Measurements from ENCODE around the gene SORT1. TPM values are rescaled to one million over a fixed set of nuclear protein-coding genes. Genes with fewer than 3 reads are reported as not detected.
"Not testable (repeated sequence)": the region's sequence is repeated elsewhere in the genome, so short reads cannot be mapped to it uniquely, and the experiment has no call there.

SORT1 gene
- total and polyA plus RNA-seq, 8 donors = 39.4 to 165 (median 46.7) TPM

GRCh38 chr1:109379907-109380306 is 17.8 kb downstream of the SORT1 start:
- TF ChIP-seq CTCF (IDR thresholded peaks at IDR 0.05) = no peak
- Histone ChIP-seq H3K4me3 (no peak overlapping the region), H3K27me3 (no peaks in the 10 kb centered on the region), H3K27ac (no peak overlapping the region), H3K4me1 (peaks cover 7 to 36% of the 10 kb centered on the region in 2 donors), H3K9me3 (no peaks in the 10 kb centered on the region), H3K36me3 (no peaks in the 10 kb centered on the region)
- ATAC-seq = no peak
- DNase-seq = no peak
- intact Hi-C loops (cut with DNase I) = no loop called here

DNA sequence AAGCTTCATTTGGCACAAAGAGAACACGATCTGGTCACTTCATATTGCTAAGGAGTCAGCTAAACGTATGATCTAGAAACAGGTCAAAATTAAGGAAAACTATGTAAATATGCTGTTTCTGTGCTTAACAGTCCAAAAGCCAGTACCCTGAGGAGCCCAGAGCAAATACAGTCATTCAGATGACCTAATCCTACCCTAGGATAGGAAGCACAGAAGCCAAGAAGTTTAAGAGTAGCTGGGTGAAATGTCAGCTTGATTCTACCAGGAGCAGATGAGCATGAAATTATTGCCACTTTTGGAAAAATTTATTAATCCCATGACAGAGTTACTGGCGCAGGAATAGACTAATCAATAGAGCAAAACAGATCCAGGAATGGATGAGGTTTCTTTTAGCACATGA is 18.3 kb downstream of the SORT1 start:
- no peak for DNase-seq
- H3K4me3 ChIP-seq = no peak overlapping the region
- no peaks in the 10 kb centered on the region for H3K9me3 ChIP-seq
- no peak for TF ChIP-seq CTCF (IDR thresholded peaks at IDR 0.05)
- intact Hi-C loops (cut with DNase I) = no loop called here
- no peaks in the 10 kb centered on the region for H3K36me3 ChIP-seq
- H3K27me3 ChIP-seq = no peaks in the 10 kb centered on the region
- no peak overlapping the region for H3K27ac ChIP-seq
- H3K4me1 ChIP-seq = peaks cover 7 to 31% of the 10 kb centered on the region in 2 donors
- ATAC-seq = no peak

GRCh38 chr1:109377698-109378097 is 20.0 kb downstream of the SORT1 start:
- intact Hi-C loops (cut with DNase I) = no loop called here
- H3K36me3 ChIP-seq = no peaks in the 10 kb centered on the region
- no peak overlapping the region for H3K27ac ChIP-seq
- peaks cover 0 to 27% of the 10 kb centered on the region in 2 donors for H3K4me1 ChIP-seq
- no peak for ATAC-seq
- H3K9me3 ChIP-seq = no peaks in the 10 kb centered on the region
- TF ChIP-seq CTCF (IDR thresholded peaks at IDR 0.05) = no peak
- no peak for DNase-seq
- H3K4me3 ChIP-seq = no peak overlapping the region
- H3K27me3 ChIP-seq = no peaks in the 10 kb centered on the region

DNA sequence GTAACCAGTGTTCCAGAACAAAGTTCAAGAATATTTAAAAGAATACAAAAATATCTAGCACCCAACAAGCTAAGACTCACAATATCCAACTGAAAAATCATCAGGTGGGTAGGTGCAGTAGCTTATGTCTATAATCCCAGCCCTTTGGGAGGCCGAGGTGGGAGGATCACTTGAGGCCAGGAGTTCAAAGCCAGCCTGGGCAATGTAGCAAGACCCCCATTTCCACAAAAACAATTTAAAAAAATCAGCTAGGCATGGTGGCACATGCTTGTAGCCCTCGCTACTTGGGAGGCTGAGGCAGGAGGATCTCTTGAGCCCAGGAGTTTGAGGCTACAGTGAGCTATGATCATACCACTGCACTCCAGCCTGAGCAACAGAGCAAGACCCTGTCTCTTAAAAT is 24.0 kb downstream of the SORT1 start:
- intact Hi-C loops (cut with DNase I); H3K27ac ChIP-seq; DNase-seq; ATAC-seq; H3K4me3 ChIP-seq; H3K27me3 ChIP-seq; H3K9me3 ChIP-seq; H3K36me3 ChIP-seq: not testable (repeated sequence)
- H3K4me1 ChIP-seq = peaks cover 22 to 52% of the 10 kb centered on the region in 2 donors

GRCh38 chr1:109373126-109373525 is 24.6 kb downstream of the SORT1 start:
- H3K9me3 ChIP-seq = no peaks in the 10 kb centered on the region
- no peak overlapping the region for H3K27ac ChIP-seq
- DNase-seq = no peak
- H3K27me3 ChIP-seq = no peaks in the 10 kb centered on the region
- no peak for TF ChIP-seq CTCF (IDR thresholded peaks at IDR 0.05)
- ATAC-seq = no peak
- peaks cover 22 to 58% of the 10 kb centered on the region in 2 donors for H3K4me1 ChIP-seq
- intact Hi-C loops (cut with DNase I) = no loop called here
- H3K36me3 ChIP-seq = no peaks in the 10 kb centered on the region
- H3K4me3 ChIP-seq = no peak overlapping the region

DNA sequence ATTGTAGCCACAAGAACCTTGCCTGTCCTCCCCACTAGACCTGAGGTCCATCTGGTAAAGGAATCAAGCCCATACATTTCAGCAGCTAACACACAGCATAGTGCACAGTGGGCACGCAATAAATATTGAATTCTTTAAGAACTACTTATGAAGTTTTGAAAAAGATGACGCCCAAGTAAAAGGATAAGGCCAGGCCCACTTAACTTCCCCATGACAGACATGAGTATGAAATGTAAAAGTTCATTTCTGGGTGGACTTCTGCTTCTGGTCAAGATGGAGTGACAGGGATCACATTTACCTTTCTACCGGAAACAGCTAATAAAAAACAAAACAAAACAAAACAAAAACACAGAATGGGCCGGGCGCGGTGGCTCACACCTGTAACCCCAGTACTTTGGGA is 25.4 kb downstream of the SORT1 start:
- H3K36me3 ChIP-seq = peaks cover 0 to 8% of the 10 kb centered on the region in 2 donors
- no peaks in the 10 kb centered on the region for H3K9me3 ChIP-seq
- H3K4me3 ChIP-seq = no peak overlapping the region
- DNase-seq (no peak), ATAC-seq (no peak)
- H3K27ac ChIP-seq = peak overlapping the region; percentile 83 to 85
- intact Hi-C loops (cut with DNase I) = no loop called here
- peaks cover 22 to 58% of the 10 kb centered on the region in 2 donors for H3K4me1 ChIP-seq
- H3K27me3 ChIP-seq = no peaks in the 10 kb centered on the region
- TF ChIP-seq CTCF (IDR thresholded peaks at IDR 0.05) = no peak

Data from left lung (tissue), 10 donors.